Measurements from ENCODE around the gene ITGA2.

Gene ITGA2

GRCh38 chr5:52993367-52993766 is 4.2 kb downstream of the ITGA2 start:
- no peak for DNase-seq
- H3K27me3 ChIP-seq = peaks cover 39% of the 10 kb centered on the region
- no peak overlapping the region for H3K4me3 ChIP-seq (ENCODE audit: low read depth, low read length)
- H3K4me1 ChIP-seq = no peaks in the 10 kb centered on the region
- no peaks in the 10 kb centered on the region for H3K36me3 ChIP-seq
- no peaks in the 10 kb centered on the region for H3K9me3 ChIP-seq
- TF ChIP-seq, protein P1, sequence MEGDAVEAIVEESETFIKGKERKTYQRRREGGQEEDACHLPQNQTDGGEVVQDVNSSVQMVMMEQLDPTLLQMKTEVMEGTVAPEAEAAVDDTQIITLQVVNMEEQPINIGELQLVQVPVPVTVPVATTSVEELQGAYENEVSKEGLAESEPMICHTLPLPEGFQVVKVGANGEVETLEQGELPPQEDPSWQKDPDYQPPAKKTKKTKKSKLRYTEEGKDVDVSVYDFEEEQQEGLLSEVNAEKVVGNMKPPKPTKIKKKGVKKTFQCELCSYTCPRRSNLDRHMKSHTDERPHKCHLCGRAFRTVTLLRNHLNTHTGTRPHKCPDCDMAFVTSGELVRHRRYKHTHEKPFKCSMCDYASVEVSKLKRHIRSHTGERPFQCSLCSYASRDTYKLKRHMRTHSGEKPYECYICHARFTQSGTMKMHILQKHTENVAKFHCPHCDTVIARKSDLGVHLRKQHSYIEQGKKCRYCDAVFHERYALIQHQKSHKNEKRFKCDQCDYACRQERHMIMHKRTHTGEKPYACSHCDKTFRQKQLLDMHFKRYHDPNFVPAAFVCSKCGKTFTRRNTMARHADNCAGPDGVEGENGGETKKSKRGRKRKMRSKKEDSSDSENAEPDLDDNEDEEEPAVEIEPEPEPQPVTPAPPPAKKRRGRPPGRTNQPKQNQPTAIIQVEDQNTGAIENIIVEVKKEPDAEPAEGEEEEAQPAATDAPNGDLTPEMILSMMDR (IDR thresholded peaks at IDR 0.05; ENCODE audit: low read depth, low read length) = no peak

- Histone ChIP-seq H3K4me1 (no peaks in the 10 kb centered on the region), H3K36me3 (no peaks in the 10 kb centered on the region), H3K4me3 (ENCODE audit: low read depth, low read length) (no peak overlapping the region), H3K9me3 (no peaks in the 10 kb centered on the region), H3K27me3 (peaks cover 30% of the 10 kb centered on the region)
- DNase-seq = no peak
- TF ChIP-seq, protein P1 (IDR thresholded peaks at IDR 0.05; ENCODE audit: low read depth, low read length) = no peak
Measured at GRCh38 chr5:52994266-52994665, 5.1 kb downstream of the ITGA2 start.

DNA sequence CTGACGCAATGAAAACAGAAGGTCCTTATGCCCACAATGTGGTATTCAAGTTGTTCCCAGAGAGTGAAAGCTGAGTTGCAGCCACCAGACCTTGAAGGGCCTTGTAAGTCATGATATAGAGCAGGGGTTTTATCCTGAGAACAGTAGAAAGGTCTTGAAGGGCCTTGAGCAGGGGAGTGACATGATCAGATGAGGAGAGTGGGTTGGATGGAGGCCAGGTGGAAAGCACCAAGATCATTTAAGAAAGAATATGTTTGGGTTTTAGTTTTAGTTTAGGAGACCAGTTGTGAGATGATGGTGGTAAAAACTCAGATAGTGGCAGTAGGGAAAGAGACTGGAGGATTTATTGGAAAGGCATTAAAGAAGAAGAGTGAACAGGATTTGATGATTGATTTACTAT is 5.9 kb downstream of the ITGA2 start:
- TF ChIP-seq, protein P1 (IDR thresholded peaks at IDR 0.05; ENCODE audit: low read depth, low read length) = no peak
- no peaks in the 10 kb centered on the region for H3K9me3 ChIP-seq
- DNase-seq = no peak
- no peak overlapping the region for H3K4me3 ChIP-seq (ENCODE audit: low read depth, low read length)
- H3K27me3 ChIP-seq = peaks cover 21% of the 10 kb centered on the region
- H3K4me1 ChIP-seq = no peaks in the 10 kb centered on the region
- no peaks in the 10 kb centered on the region for H3K36me3 ChIP-seq

DNA sequence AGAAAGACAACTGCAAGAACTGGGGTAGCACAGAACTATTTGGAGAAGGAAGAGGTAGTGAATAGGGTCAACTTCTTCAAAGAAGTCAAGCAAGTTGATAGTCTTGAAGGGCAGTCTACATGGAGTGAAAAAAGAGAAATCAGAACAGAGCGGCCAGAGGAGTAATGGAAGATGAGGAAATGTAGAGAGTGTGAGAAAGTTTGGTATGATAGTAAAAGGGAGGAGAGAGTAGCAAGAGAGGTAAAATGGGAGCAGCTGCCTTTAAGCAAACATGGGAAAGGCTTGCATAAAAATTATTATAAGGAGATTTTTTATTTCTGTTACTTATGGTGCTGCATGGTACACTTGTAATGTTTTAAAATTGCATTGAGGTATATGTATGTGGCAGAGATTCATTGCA is 6.8 kb downstream of the ITGA2 start:
- TF ChIP-seq, protein P1 (IDR thresholded peaks at IDR 0.05; ENCODE audit: low read depth, low read length) = no peak
- Histone ChIP-seq H3K36me3 (no peaks in the 10 kb centered on the region), H3K4me1 (no peaks in the 10 kb centered on the region), H3K4me3 (ENCODE audit: low read depth, low read length) (no peak overlapping the region), H3K27me3 (peaks cover 13% of the 10 kb centered on the region), H3K9me3 (no peaks in the 10 kb centered on the region)
- DNase-seq = no peak

DNA sequence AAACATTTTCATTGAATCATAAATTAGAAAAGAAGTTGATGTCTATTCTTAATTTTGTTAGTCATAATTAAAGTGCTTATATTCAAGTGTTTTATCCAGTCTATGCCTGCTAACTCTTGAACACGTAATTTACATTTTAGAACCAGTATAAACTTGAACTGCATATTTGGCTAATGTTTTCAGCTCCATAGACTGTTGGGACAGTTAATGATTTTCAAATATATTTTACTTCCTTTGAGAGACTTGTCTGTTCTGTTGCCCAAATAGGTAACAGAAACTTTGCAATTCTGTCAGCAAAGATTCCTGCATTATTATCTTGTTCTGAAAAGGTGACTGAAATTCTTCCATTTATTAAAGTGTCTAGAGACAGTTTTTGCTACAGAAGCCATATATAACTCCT is 7.8 kb downstream of the ITGA2 start:
- Histone ChIP-seq H3K27me3 (peaks cover 4% of the 10 kb centered on the region), H3K36me3 (no peaks in the 10 kb centered on the region), H3K4me3 (ENCODE audit: low read depth, low read length) (no peak overlapping the region), H3K4me1 (no peaks in the 10 kb centered on the region), H3K9me3 (no peaks in the 10 kb centered on the region)
- no peak for DNase-seq
- TF ChIP-seq, protein P1 (IDR thresholded peaks at IDR 0.05; ENCODE audit: low read depth, low read length) = no peak

GRCh38 chr5:52997424-52997823 is 8.3 kb downstream of the ITGA2 start:
- Histone ChIP-seq H3K9me3 (no peaks in the 10 kb centered on the region), H3K4me3 (ENCODE audit: low read depth, low read length) (no peak overlapping the region), H3K36me3 (no peaks in the 10 kb centered on the region), H3K4me1 (no peaks in the 10 kb centered on the region), H3K27me3 (peaks cover 4% of the 10 kb centered on the region)
- no peak for DNase-seq
- TF ChIP-seq, protein P1 (IDR thresholded peaks at IDR 0.05; ENCODE audit: low read depth, low read length) = no peak

All from BE2C (cell line).